GM23248 (cell line): Measurements from ENCODE around the gene ASIC2. TPM values are rescaled to one million over a fixed set of nuclear protein-coding genes. Genes with fewer than 3 reads are reported as not detected.

ENCODE experiments used
- DNase-seq: peaks from one replicate; pipeline ENCODE4 v3.0.0-alpha.2; 2015
- H2AFZ ChIP-seq: fragments of 200-600 bp; sonication (generic); 2 replicates; pipeline ENCODE4 v1.6.1; 2016; ENCODE audit warnings: antibody characterized with exemption
- H3F3A ChIP-seq: fragments of 200-600 bp; sonication (generic); 2 replicates; pipeline ENCODE4 v1.6.1; 2016; ENCODE audit warnings: mild to moderate bottlenecking, antibody characterized with exemption, mixed run types; ENCODE audit not compliant: insufficient read depth
- H3K27ac ChIP-seq: fragments of 200-600 bp; sonication (generic); 2 replicates; pipeline ENCODE4 v1.5.1; 2016; ENCODE audit warnings: mild to moderate bottlenecking
- H3K27me3 ChIP-seq: fragments of 200-600 bp; sonication (generic); replicated peaks from 2 replicates; pipeline ENCODE4 v1.6.1; 2016; ENCODE audit warnings: mild to moderate bottlenecking; ENCODE audit not compliant: insufficient read depth
- H3K36me3 ChIP-seq: fragments of 200-600 bp; sonication (generic); 2 replicates; pipeline ENCODE4 v1.6.1; 2016; ENCODE audit warnings: low read depth, mild to moderate bottlenecking
- H3K4me1 ChIP-seq: fragments of 200-600 bp; sonication (generic); 2 replicates; pipeline ENCODE4 v1.6.1; 2016; ENCODE audit warnings: mild to moderate bottlenecking; ENCODE audit not compliant: insufficient read depth
- H3K4me2 ChIP-seq: fragments of 200-600 bp; sonication (generic); one replicate; pipeline ENCODE4 v1.6.1; 2016; ENCODE audit warnings: mild to moderate bottlenecking; ENCODE audit not compliant: unreplicated experiment
- H3K4me3 ChIP-seq: fragments of 200-600 bp; sonication (generic); 2 replicates; pipeline ENCODE4 v1.5.1; 2016; ENCODE audit warnings: mild to moderate bottlenecking
- H3K79me2 ChIP-seq: fragments of 200-600 bp; sonication (generic); 2 replicates; pipeline ENCODE4 v1.6.1; 2016; ENCODE audit warnings: mild to moderate bottlenecking; ENCODE audit not compliant: insufficient read depth
- H3K9ac ChIP-seq: fragments of 200-600 bp; sonication (generic); 2 replicates; pipeline ENCODE4 v1.6.1; 2016; ENCODE audit warnings: mild to moderate bottlenecking
- H3K9me2 ChIP-seq: fragments of 200-600 bp; sonication (generic); 2 replicates; pipeline ENCODE4 v1.6.1; 2016; ENCODE audit warnings: mixed run types, mild to moderate bottlenecking, moderate library complexity; ENCODE audit not compliant: insufficient read depth
- H3K9me3 ChIP-seq: fragments of 200-600 bp; sonication (generic); one replicate; pipeline ENCODE4 v1.6.1; 2017; ENCODE audit warnings: low read depth
- H4K20me1 ChIP-seq: fragments of 200-600 bp; sonication (generic); 2 replicates; pipeline ENCODE4 v1.6.0; 2016; ENCODE audit not compliant: insufficient read depth
- EZH2 ChIP-seq: fragments of 200-600 bp; sonication (generic); IDR thresholded peaks from 2 replicates; pipeline ENCODE4 v1.6.1; 2018; ENCODE audit warnings: antibody characterized with exemption, mild to moderate bottlenecking; ENCODE audit not compliant: insufficient read depth, poor library complexity, severe bottlenecking
- EZH2phosphoT487 ChIP-seq: fragments of 200-600 bp; sonication (generic); IDR thresholded peaks from 2 replicates; pipeline ENCODE4 v1.6.1; 2018; ENCODE audit warnings: antibody characterized with exemption, moderate library complexity, mild to moderate bottlenecking, low read depth; ENCODE audit not compliant: insufficient read depth
- whole genome bisulfite sequencing, 2 experiments: methylation state at CpG; one replicate each; pipeline ENCODE4 v1.1.6; 2015 to 2017; ENCODE audit warnings: low lambda C conversion rate in 2 of 2, low coverage in 1 of 2; ENCODE audit errors: missing lambda C conversion rate in 2 of 2; 5-methylcytosine and 5-hydroxymethylcytosine counted together
- in situ Hi-C: fragments of 300-500 bp; cut with MboI; formaldehyde crosslinking; loops from 2 replicates; pipeline ENCODE4 v1.15.0; 2020
- polyA plus RNA-seq: library from polyadenylated mRNA; unstranded; fragments of >200 nt; fragmentation: Nextera tagmentation; extraction: Ambion mirVana; gene quantifications from 2 replicates; pipeline ENCODE4 v1.2.1, GENCODE V29; 2016
- total RNA-seq: library from RNA; depleted of rRNA; stranded (reverse); fragments of >200 nt; shearing (Covaris generic); gene quantifications from 2 replicates; pipeline ENCODE4 v1.2.3, GENCODE V29; 2014

Gene ASIC2
- total and polyA plus RNA-seq, 2 experiments from 2014 or later, result under 0.01 TPM; not detected in 1

GRCh38 chr17:33277436-33278100 lies 15.5 kb downstream of the ASIC2 start:
- DNase-seq, result peak; percentile 51
- H2AFZ ChIP-seq, result peak overlapping the region; percentile 52; the same call in 1 of the 2 replicates
- no peaks in the 10 kb centered on the region for H3K36me3 ChIP-seq
- H3K9me2 ChIP-seq, result no peaks in the 10 kb centered on the region
- no peak overlapping the region for H3K27ac ChIP-seq
- no peaks in the 10 kb centered on the region for H3K79me2 ChIP-seq
- H3K9ac ChIP-seq, result no peak overlapping the region
- no peaks in the 10 kb centered on the region for H3K9me3 ChIP-seq
- 0 out of 2 replicates have a peak, but pooled peaks cover 5% of the 10 kb centered on the region for H3K27me3 ChIP-seq
- H3K4me1 ChIP-seq, result peaks cover 12% of the 10 kb centered on the region
- 23 to 31% methylated on average over 10 of the region's 10 CpGs for WGBS, 2 experiments
- TF ChIP-seq EZH2 (no peak), EZH2phosphoT487 (no peak)
- peaks cover 16% of the 10 kb centered on the region; the same call in 1 of the 2 replicates for H3F3A ChIP-seq
- peak overlapping the region; percentile 12 for H3K4me2 ChIP-seq
- no peak overlapping the region for H3K4me3 ChIP-seq
- in situ Hi-C loops, result no loop called here
- H4K20me1 ChIP-seq, result no peaks in the 10 kb centered on the region

GRCh38 chr17:33273743-33274410 lies 19.2 kb downstream of the ASIC2 start:
- Histone ChIP-seq H2AFZ (no peak overlapping the region), H3K4me2 (no peak overlapping the region), H3K9me2 (no peaks in the 10 kb centered on the region), H3K27ac (no peak overlapping the region), H3K4me1 (peaks cover 12% of the 10 kb centered on the region), H3K9ac (no peak overlapping the region), H3K4me3 (no peak overlapping the region), H3F3A (peaks cover 16% of the 10 kb centered on the region; the same call in 1 of the 2 replicates), H4K20me1 (no peaks in the 10 kb centered on the region), H3K79me2 (no peaks in the 10 kb centered on the region), H3K9me3 (no peaks in the 10 kb centered on the region), H3K36me3 (no peaks in the 10 kb centered on the region), H3K27me3 (0 out of 2 replicates have a peak, but pooled peaks cover 7% of the 10 kb centered on the region)
- in situ Hi-C loops, result no loop called here
- WGBS, 2 experiments, result 88 to 95% methylated on average over 3 of the region's 3 CpGs
- no peak for DNase-seq
- no peak for TF ChIP-seq EZH2phosphoT487
- no peak for TF ChIP-seq EZH2

DNA sequence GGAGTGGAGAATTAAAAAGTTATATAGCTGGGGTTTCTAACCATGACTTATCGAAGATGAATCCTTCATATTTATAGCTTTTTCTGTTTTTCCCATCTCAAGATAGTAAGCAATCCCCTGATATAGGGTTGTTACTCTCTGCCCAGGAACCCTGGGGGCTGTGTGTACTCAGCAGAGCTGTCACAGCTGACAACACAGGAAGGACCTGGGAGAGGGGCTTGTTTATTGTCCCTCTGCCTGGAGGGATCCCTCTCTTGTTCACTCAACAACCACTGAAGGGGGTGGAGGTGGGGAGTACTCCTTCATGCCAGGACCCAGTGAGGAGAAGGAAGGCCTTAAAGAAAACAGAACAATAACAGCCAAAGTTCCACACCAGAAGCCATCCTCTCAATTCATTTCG lies 19.8 kb downstream of the ASIC2 start:
- Histone ChIP-seq H3K9me3 (no peaks in the 10 kb centered on the region), H3K4me1 (peaks cover 12% of the 10 kb centered on the region), H3K4me2 (no peak overlapping the region), H3K27ac (no peak overlapping the region), H3K79me2 (no peaks in the 10 kb centered on the region), H3K9ac (no peak overlapping the region), H2AFZ (no peak overlapping the region), H4K20me1 (no peaks in the 10 kb centered on the region), H3F3A (peaks cover 16% of the 10 kb centered on the region; the same call in 1 of the 2 replicates), H3K27me3 (0 out of 2 replicates have a peak, but pooled peaks cover 7% of the 10 kb centered on the region), H3K36me3 (no peaks in the 10 kb centered on the region), H3K4me3 (no peak overlapping the region), H3K9me2 (no peaks in the 10 kb centered on the region)
- in situ Hi-C loops, result no loop called here
- TF ChIP-seq EZH2phosphoT487, result no peak
- no peak for TF ChIP-seq EZH2
- 76 to 88% methylated on average over 2 of the region's 2 CpGs for WGBS, 2 experiments
- DNase-seq, result no peak

GRCh38 chr17:33272438-33272837 lies 20.7 kb downstream of the ASIC2 start:
- Histone ChIP-seq H3K4me2 (no peak overlapping the region), H3K79me2 (no peaks in the 10 kb centered on the region), H4K20me1 (no peaks in the 10 kb centered on the region), H3K36me3 (no peaks in the 10 kb centered on the region), H3F3A (peaks cover 16% of the 10 kb centered on the region), H3K27me3 (0 out of 2 replicates have a peak, but pooled peaks cover 7% of the 10 kb centered on the region), H3K27ac (no peak overlapping the region), H3K9me2 (no peaks in the 10 kb centered on the region), H2AFZ (no peak overlapping the region), H3K9ac (no peak overlapping the region), H3K4me3 (no peak overlapping the region), H3K9me3 (no peaks in the 10 kb centered on the region), H3K4me1 (peaks cover 11% of the 10 kb centered on the region)
- DNase-seq, result no peak
- in situ Hi-C loops, result no loop called here
- WGBS, 2 experiments, result 91 to 96% methylated on average over 2 of the region's 2 CpGs
- TF ChIP-seq EZH2phosphoT487 (no peak), EZH2 (no peak)
